C1 segment of cervical spinal cord (tissue), 14 donors: Measurements from ENCODE around the gene ALDH18A1.
"Not testable (repeated sequence)": the region's sequence is repeated elsewhere in the genome, so short reads cannot be mapped to it uniquely, and the experiment has no call there.

Source experiments
- DNase-seq, 14 donors: peaks; one replicate each; lab custom pipeline; 2025; lab: John Stamatoyannopoulos, UW

The ALDH18A1 gene

GRCh38 chr10:95650232-95650631 lies 6.3 kb downstream of the ALDH18A1 start:
- DNase-seq = no peak

- DNase-seq = no peak
These were observed 8.4 kb downstream of the ALDH18A1 start for GRCh38 chr10:95648138-95648537.

- no peak for DNase-seq
These were observed 10.4 kb downstream of the ALDH18A1 start for GRCh38 chr10:95646160-95646559.

DNA sequence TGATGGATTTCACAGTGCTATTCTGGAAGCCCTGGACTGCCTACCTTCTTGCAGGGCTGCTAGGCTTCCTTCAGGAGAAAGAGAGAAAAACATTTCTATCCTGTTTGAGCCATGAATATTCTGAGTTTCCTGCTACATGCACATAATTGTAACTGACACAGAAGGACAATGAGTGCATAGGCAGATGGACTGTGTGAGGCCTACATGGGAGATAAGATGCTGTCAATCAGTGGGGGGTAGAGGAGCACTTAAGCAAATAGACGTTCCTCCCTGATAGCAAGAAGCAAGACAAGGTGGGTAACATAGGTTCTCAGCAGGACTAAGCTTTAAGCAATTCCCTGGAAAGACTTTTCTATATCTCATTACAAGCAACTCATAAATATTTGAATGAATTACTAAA lies 11.6 kb downstream of the ALDH18A1 start:
- DNase-seq = no peak

DNA sequence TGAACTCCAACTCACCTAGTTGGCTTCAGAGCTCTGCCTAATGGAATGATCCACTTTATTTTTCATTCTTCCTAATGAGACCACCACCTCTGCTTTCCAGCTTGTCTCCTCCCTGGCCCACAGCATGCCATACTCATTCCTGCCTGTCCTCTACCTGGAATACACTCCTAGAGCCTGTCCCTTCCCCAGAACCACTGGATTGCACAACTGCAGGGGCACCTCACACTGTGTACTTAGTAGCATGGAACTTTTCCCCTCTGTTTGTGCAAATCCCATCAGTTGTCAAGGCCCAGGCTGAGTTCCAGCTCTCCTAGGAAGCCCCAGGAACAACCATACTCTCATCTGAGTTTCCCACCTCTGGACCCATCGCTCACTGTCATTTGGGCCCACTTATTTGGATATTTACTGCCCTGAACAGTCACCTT lies 15.6 kb downstream of the ALDH18A1 start:
- DNase-seq = no peak

DNA sequence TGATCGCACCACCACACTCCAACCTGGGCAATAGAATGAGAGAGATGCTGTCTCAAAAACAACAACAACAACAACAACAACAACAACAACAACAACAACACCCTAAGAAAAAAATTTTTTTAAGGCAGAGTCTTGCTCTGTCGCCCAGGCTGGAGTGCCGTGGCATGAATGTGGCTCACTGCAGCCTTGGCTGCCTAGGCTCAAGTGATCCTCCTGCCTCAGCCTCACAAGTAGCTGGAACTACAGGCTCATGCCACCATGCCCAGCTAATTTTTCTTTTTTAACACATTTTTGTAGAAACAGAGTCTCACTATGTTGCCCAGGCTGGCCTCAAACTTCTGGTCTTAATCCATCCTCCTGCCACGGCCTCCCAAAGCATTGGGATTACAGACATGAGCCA lies 18.6 kb downstream of the ALDH18A1 start:
- DNase-seq = no peak

DNA sequence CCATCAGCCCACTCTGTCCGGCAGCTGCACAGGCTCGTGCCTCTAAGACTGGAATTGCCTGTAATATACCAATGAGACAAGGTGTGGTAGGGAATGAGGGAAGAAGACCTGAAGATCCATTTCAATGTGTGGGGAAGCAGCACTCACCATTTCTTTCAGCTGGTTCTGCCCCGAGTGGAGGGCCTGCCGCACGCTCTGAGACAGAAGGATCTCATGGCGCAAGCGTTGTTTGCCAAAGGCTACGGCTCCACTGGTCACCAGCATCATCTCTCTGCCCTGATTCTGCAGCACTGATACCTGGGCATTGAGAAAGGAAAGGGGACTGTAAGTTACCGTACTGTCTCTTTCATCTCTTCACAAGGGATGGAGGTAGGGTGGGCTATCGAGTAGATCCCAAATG lies 19.4 kb downstream of the ALDH18A1 start:
- DNase-seq = no peak

GRCh38 chr10:95635319-95635733 lies 21.2 kb downstream of the ALDH18A1 start:
- no peak for DNase-seq

GRCh38 chr10:95628786-95629185 lies 27.7 kb downstream of the ALDH18A1 start:
- no peak for DNase-seq

DNA sequence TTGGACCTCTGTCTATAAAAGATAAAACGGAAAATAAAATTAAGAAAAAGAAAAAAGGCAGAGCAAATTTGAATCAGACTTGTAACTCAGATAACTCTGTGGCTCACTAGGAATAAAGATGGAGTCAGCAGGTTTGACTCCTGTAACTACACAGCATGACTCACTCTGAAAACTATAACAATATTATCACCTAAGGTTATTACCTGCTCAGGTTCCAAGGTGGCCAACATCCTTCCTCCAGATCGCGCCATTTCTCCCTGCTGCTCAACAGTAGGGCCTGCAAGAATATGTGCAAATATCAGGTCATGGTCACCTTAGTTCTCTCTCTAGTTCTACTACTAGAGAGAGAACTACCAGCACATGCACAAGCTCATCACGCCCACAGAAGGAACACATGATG lies 30.0 kb downstream of the ALDH18A1 start:
- DNase-seq = no peak

DNA sequence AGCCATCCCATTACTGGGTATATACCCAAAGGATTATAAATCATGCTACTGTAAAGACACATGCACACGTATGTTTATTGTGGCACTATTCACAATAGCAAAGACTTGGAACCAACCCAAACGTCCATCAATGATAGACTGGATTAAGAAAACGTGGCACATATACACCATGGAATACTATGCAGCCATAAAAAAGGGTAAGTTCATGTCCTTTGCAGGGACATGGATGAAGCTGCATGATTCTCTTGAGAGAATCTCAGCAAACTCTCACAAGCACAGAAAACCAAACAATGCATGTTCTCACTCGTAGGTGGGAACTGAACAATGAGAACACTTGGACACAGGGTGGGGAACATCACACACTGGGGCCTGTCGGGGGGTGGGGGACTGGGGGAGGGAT lies 36.1 kb downstream of the ALDH18A1 start:
- not testable (repeated sequence) for DNase-seq

GRCh38 chr10:95618101-95618500 lies 38.4 kb downstream of the ALDH18A1 start:
- no peak for DNase-seq

DNA sequence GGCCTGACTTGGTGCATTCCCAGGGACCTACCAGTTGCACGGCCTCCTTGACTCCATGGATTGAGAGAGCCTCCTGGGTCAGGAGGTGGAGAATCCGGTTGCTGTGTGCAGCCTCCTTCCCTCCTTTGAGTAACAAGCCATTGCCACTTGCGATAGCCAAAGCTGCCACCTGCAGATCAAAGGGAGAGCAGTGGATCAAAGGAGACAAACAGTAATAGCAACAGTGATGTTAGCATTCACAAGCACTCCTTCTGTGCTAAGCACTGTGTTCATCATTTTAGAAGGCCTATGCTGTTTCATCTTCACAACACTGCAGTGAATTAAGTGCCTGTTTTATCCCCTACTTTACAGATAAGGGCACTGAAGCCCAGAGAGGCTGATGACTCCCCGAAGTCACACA lies 40.1 kb downstream of the ALDH18A1 start:
- DNase-seq = no peak

DNA sequence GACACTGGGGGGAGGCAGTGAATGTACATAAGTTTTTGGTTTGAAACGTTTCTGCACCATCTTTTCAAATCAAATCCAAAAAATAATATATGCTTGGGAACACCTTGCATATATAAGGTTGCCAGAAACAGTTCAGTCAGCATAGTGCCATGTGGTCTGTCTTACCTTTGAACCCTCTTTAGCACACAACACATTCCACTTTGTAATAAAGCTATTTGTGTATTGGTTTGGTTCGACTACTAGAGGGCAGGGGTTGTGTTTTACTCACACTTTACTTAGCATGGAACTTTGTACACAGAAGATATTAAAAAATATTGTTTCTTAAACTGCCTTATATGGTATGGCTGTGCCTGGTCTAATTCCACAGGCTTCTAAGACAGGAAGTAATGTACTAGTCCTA lies 43.2 kb downstream of the ALDH18A1 start:
- DNase-seq = no peak

- no peak for DNase-seq
These were observed 45.8 kb downstream of the ALDH18A1 start for GRCh38 chr10:95610727-95611126.

DNA sequence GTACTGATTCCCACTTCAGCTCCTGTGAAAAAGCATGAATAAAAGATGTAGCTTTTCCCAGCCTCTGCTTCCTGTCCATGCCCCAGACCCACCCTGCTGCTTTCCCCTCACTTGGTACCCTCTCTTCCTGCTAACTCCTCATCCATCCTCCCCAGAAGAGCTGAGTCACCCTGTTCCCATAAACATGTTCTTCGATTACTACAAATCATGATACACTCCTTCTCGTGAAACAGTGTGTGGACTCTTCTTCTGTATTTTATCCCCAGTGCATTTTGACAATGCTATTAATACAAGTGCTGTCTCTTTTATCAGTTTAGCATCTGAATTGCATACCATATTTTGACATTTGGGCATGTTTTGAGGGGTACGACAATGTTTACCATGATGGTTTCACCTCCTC lies 49.6 kb downstream of the ALDH18A1 start:
- DNase-seq = peak in 1 of 14 donors; percentile 1

DNA sequence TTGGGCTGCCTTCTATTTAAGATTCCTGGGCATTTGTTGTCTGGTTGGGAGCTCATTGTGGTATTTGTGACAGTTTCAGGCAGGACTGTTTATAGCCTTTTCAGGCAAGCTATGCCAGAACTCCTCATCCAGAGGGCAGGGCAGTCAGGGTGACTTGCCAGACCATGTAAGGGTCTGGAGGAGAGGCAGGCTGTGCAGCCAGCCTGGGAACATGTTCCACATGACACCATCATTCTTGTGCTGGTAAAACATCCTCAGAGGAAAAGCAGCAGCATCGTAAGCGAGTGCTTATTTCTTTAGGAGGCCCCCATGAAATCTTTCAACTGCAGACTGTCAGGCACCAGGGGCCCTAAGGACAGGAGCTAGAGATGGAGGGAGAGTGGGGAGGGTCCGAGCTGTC lies 51.3 kb downstream of the ALDH18A1 start:
- DNase-seq = peak in 2 of 14 donors; percentile 0 to 1

DNA sequence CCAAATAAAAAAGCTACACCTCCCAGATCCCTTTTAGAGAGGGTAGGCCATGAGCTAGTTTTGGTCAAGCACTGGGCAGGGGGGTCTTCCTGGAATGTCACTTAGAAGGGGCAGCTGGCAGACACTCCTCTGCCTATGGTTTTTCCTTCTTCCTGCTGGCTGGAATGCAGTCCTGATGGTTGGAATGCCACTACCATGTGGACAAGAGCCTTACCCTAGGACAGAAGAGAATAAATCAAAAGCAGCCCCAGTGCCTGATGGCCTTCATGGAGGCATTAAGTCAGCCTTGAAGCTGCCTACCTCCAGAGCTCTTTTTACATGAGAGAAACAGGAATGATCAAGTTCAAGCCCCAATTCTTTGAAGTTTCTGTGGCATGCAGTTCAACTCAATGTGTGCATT lies 51.9 kb downstream of the ALDH18A1 start:
- DNase-seq = no peak

GRCh38 chr10:95602382-95602781 lies 54.1 kb downstream of the ALDH18A1 start:
- DNase-seq = no peak

- peak in 12 of 14 donors; percentile 2 to 63 (median 36) for DNase-seq
These were observed 55.3 kb downstream of the ALDH18A1 start for GRCh38 chr10:95601116-95601719.

DNA sequence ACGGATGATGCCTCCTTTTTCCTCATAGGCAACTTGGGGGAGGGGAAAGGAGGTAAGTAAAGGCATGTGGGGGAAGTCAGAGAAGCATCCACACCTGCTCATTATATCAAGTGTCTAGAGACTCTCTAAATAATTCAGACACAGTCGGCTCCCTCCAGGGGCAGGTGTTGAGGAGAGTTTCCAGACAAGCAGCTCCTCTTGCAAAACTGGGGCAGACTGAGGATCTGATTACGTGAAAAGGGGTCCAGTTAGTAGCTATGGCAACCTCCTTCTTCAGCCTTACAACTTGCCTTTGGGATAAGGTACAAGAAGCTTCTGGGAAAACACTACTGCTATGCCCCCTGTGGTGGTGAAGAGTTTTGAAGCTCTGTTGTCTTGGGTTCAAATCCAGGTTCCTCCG lies 56.4 kb downstream of the ALDH18A1 start:
- DNase-seq = no peak

DNA sequence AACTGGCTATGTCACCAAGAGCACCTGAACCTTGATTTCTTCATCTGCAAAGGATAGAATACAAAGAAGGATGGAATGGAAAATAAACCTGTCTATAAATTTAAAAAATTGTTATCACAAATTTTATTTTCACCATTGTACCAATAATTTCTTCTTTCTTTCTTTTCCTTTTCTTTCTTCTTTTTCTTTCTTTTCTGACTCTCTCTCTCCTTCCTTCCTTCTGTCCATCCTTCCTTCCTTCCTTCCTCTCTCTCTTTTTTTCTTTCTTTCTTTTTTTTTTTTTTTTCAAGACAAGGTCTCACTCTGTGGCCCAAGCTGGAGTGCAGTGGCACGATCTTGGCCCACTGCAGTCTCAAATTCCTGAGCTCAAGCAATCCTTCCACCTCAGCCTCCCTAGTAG lies 58.7 kb downstream of the ALDH18A1 start:
- no peak for DNase-seq

GRCh38 chr10:95588025-95588424 lies 68.5 kb downstream of the ALDH18A1 start:
- DNase-seq = no peak
